ENCODE data around the gene ADGRL1. TPM values are rescaled to one million over a fixed set of nuclear protein-coding genes. Genes with fewer than 3 reads are reported as not detected.

The ADGRL1 gene
- total RNA-seq (2022; extraction: Qiagen RNA extraction; ENCODE audit: low read depth): 2.9 to 3.4 TPM (median 3.1 TPM) in 5 replicates

GRCh38 chr19:14205452-14206287 lies at the start of gene ADGRL1:
Gene ADGRL1 (minus strand): TSS chr19:14206169. CDS start chr19:14183602, 22,567 bp downstream.

GRCh38 chr19:14136509-14137281 lies 69.3 kb downstream of the ADGRL1 start, which contains the start of gene ASF1B:
Gene ASF1B (minus strand): TSS chr19:14136589. CDS start chr19:14136456, 133 bp downstream.

GRCh38 chr19:14117668-14118164 lies 88.3 kb downstream of the ADGRL1 start, which contains the start of gene PRKACA:
Gene PRKACA (minus strand): TSS chr19:14117762. CDS start chr19:14117547, 215 bp downstream.

Other genes with a start within 250 kb of the ADGRL1 start
- 3.5 to 7.8 TPM (median 6.1 TPM) in 5 replicates for gene RFX1, start 199.8 kb downstream of the ADGRL1 start, total RNA-seq (2022; extraction: Qiagen RNA extraction; ENCODE audit: low read depth)
- not detected in 5 replicates for gene RLN3, start 178.0 kb downstream of the ADGRL1 start, total RNA-seq (2022; extraction: Qiagen RNA extraction; ENCODE audit: low read depth)
- gene IL27RA, start 174.4 kb downstream of the ADGRL1 start, total RNA-seq (2022; extraction: Qiagen RNA extraction; ENCODE audit: low read depth): 7.8 to 12.2 TPM (median 11.2 TPM) in 5 replicates
- 1.9 to 2.4 TPM (median 1.9 TPM) in 5 replicates for gene PALM3, start 144.1 kb downstream of the ADGRL1 start, total RNA-seq (2022; extraction: Qiagen RNA extraction; ENCODE audit: low read depth)
- 3.1 to 4.3 TPM (median 4.0 TPM) in 5 replicates for gene MISP3, start 133.4 kb downstream of the ADGRL1 start, total RNA-seq (2022; extraction: Qiagen RNA extraction; ENCODE audit: low read depth)
- not detected in 5 replicates for gene C19orf67, start 120.4 kb downstream of the ADGRL1 start, total RNA-seq (2022; extraction: Qiagen RNA extraction; ENCODE audit: low read depth)
- 39.4 to 49.2 TPM (median 42.2 TPM) in 5 replicates for gene SAMD1, start 115.4 kb downstream of the ADGRL1 start, total RNA-seq (2022; extraction: Qiagen RNA extraction; ENCODE audit: low read depth)
- gene PRKACA, start 88.4 kb downstream of the ADGRL1 start, total RNA-seq (2022; extraction: Qiagen RNA extraction; ENCODE audit: low read depth): 32.5 to 38.6 TPM (median 33.9 TPM) in 5 replicates
- 30.2 to 35.4 TPM (median 33.9 TPM) in 5 replicates for gene ASF1B, start 69.6 kb downstream of the ADGRL1 start, total RNA-seq (2022; extraction: Qiagen RNA extraction; ENCODE audit: low read depth)
- 73.4 to 82.1 TPM (median 78.3 TPM) in 5 replicates for gene ADGRE5, start 175.3 kb upstream of the ADGRL1 start, total RNA-seq (2022; extraction: Qiagen RNA extraction; ENCODE audit: low read depth)
- gene DDX39A, start 213.2 kb upstream of the ADGRL1 start, total RNA-seq (2022; extraction: Qiagen RNA extraction; ENCODE audit: low read depth): 118 to 135 TPM (median 121 TPM) in 5 replicates
- 59.6 to 68.4 TPM (median 64.2 TPM) in 5 replicates for gene PKN1, start 227.1 kb upstream of the ADGRL1 start, total RNA-seq (2022; extraction: Qiagen RNA extraction; ENCODE audit: low read depth)

All from A549 treated with CpdA at 1 μM for 4 hours (cell line).